NCI-H774 (cell line): ENCODE measurements around the gene CEP295NL.
"Not testable (repeated sequence)": the region's sequence is repeated elsewhere in the genome, so short reads cannot be mapped to it uniquely, and the experiment has no call there.

Experiments used
- DNase-seq: peaks from one replicate; lab custom pipeline; 2025; lab: John Stamatoyannopoulos, UW

The CEP295NL gene

GRCh38 chr17:78905116-78905515, 2.1 kb upstream of the CEP295NL start:
- no peak for DNase-seq

GRCh38 chr17:78904371-78904770, 1.4 kb upstream of the CEP295NL start:
- DNase-seq, result no peak

- DNase-seq, result not testable (repeated sequence)
These were observed 770 bp downstream of the CEP295NL start for GRCh38 chr17:78902231-78902630.

GRCh38 chr17:78901806-78902205, 1.2 kb downstream of the CEP295NL start:
- DNase-seq, result no peak

GRCh38 chr17:78900816-78901215, 2.2 kb downstream of the CEP295NL start:
- no peak for DNase-seq

GRCh38 chr17:78899361-78900260, 3.4 kb downstream of the CEP295NL start:
- DNase-seq, result no peak

GRCh38 chr17:78898947-78899346, 4.1 kb downstream of the CEP295NL start:
- DNase-seq, result no peak

GRCh38 chr17:78898075-78898836, 4.7 kb downstream of the CEP295NL start:
- no peak for DNase-seq

- DNase-seq, result no peak
These were observed 5.3 kb downstream of the CEP295NL start for GRCh38 chr17:78897664-78898047.

- DNase-seq, result no peak
These were observed 6.0 kb downstream of the CEP295NL start for GRCh38 chr17:78896834-78897663.

- no peak for DNase-seq
These were observed 6.7 kb downstream of the CEP295NL start for GRCh38 chr17:78896091-78896833.

- DNase-seq, result no peak
These were observed 7.7 kb downstream of the CEP295NL start for GRCh38 chr17:78895322-78895721.

GRCh38 chr17:78893684-78894083, 9.3 kb downstream of the CEP295NL start:
- no peak for DNase-seq

GRCh38 chr17:78892936-78893379, 10.0 kb downstream of the CEP295NL start:
- no peak for DNase-seq

- no peak for DNase-seq
These were observed 10.5 kb downstream of the CEP295NL start for GRCh38 chr17:78892520-78892919.

- no peak for DNase-seq
These were observed 10.9 kb downstream of the CEP295NL start for GRCh38 chr17:78892062-78892456.

- no peak for DNase-seq
These were observed 11.5 kb downstream of the CEP295NL start for GRCh38 chr17:78891406-78892061.

GRCh38 chr17:78890498-78890897, 12.5 kb downstream of the CEP295NL start:
- DNase-seq, result no peak

GRCh38 chr17:78890096-78890495, 12.9 kb downstream of the CEP295NL start:
- DNase-seq, result not testable (repeated sequence)

- no peak for DNase-seq
These were observed 13.5 kb downstream of the CEP295NL start for GRCh38 chr17:78889531-78889930.
